Lower leg skin (tissue), 4 donors: Measurements from ENCODE around the gene SCN2B. TPM values are rescaled to one million over a fixed set of nuclear protein-coding genes. Genes with fewer than 3 reads are reported as not detected.

Source experiments
- DNase-seq, 2 donors: peaks; one replicate each; pipeline ENCODE4 v3.0.0-alpha.2; 2019; ENCODE audit warnings: low spot score in 2 of 2
- H3K4me3 ChIP-seq: fragments of 200-600 bp; sonication (generic); 2 replicates; pipeline ENCODE4 v1.5.1; 2017; ENCODE audit warnings: mild to moderate bottlenecking, low read depth; ENCODE audit not compliant: poor library complexity, severe bottlenecking
- POLR2A ChIP-seq, 2 donors: fragments of 450-650 bp; IDR thresholded peaks; one replicate each; pipeline ENCODE4 v1.6.1; 2016 to 2017; ENCODE audit warnings: antibody characterized with exemption in 2 of 2, mild to moderate bottlenecking in 1 of 2, moderate library complexity in 1 of 2
- WGBS, 2 donors: methylation state at CpG; one replicate each; pipeline ENCODE4 v1.1.5; 2018; 5-methylcytosine and 5-hydroxymethylcytosine counted together
- intact Hi-C: fragments of 100-400 bp; cut with DNase I; formaldehyde crosslinking; loops from one replicate; pipeline ENCODE4 v1.15.0; 2023; ENCODE audit warnings: low total_unique reads
- total RNA-seq, 4 donors: library from RNA; depleted of rRNA; stranded (reverse); fragments of >200 nt; gene quantifications; one replicate each; pipeline ENCODE4 v1.1.0, GENCODE V29; 2016
- TF ChIP-seq, protein P1 (sequence below), 3 donors: fragments of 450-650 bp; IDR thresholded peaks; one replicate each; pipeline ENCODE4 v1.5.1; 2016; ENCODE audit warnings: antibody characterized with exemption in 3 of 3, mild to moderate bottlenecking in 3 of 3, moderate library complexity in 2 of 3

Gene SCN2B
- total RNA-seq, 4 donors from 2014 or later: 0.06 TPM; not detected in 3

- TF ChIP-seq POLR2A (IDR thresholded peaks at IDR 0.05): no peak
- TF ChIP-seq, protein P1, sequence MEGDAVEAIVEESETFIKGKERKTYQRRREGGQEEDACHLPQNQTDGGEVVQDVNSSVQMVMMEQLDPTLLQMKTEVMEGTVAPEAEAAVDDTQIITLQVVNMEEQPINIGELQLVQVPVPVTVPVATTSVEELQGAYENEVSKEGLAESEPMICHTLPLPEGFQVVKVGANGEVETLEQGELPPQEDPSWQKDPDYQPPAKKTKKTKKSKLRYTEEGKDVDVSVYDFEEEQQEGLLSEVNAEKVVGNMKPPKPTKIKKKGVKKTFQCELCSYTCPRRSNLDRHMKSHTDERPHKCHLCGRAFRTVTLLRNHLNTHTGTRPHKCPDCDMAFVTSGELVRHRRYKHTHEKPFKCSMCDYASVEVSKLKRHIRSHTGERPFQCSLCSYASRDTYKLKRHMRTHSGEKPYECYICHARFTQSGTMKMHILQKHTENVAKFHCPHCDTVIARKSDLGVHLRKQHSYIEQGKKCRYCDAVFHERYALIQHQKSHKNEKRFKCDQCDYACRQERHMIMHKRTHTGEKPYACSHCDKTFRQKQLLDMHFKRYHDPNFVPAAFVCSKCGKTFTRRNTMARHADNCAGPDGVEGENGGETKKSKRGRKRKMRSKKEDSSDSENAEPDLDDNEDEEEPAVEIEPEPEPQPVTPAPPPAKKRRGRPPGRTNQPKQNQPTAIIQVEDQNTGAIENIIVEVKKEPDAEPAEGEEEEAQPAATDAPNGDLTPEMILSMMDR (IDR thresholded peaks at IDR 0.05): no peak
- DNase-seq: no peak
- WGBS, 2 donors: 84 to 85% methylated on average over 12 of the region's 12 CpGs
- H3K4me3 ChIP-seq: no peak overlapping the region
- intact Hi-C loops: no loop called here
Observed at GRCh38 chr11:118143661-118144185, 32.7 kb downstream of the SCN2B start.

GRCh38 chr11:118142809-118143208 lies 33.6 kb downstream of the SCN2B start:
- TF ChIP-seq, protein P1 (IDR thresholded peaks at IDR 0.05): no peak
- TF ChIP-seq POLR2A (IDR thresholded peaks at IDR 0.05): no peak
- WGBS, 2 donors: 46 to 52% methylated on average over 6 of the region's 6 CpGs
- intact Hi-C loops: no loop called here
- no peak overlapping the region for H3K4me3 ChIP-seq
- DNase-seq: peak in 1 of 2 donors; percentile 32

DNA sequence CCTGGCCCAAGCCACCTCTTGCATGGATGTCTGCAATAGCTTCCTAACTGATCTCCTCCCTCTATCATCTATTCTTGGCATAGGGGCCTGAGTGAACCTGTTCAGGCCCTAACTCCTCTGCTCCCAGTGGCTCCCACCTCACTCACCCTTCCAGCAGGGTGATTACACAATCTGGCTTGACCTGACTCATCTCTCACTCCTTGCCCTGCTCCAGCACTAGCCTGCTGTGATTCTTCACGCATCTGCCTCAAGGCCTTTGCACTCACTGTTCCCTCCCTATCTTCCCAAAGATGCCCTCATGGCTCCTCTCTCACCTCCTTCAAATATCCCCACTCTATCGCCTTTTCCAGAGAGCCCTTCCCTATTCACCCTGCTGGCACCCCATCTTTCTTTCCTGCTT lies 34.4 kb downstream of the SCN2B start:
- no peak for DNase-seq
- no peak overlapping the region for H3K4me3 ChIP-seq
- WGBS, 2 donors: 43 to 51% methylated on average over 2 of the region's 2 CpGs
- intact Hi-C loops: no loop called here
- TF ChIP-seq POLR2A (IDR thresholded peaks at IDR 0.05): no peak
- TF ChIP-seq, protein P1 (IDR thresholded peaks at IDR 0.05): no peak

GRCh38 chr11:118139578-118139977 lies 36.9 kb downstream of the SCN2B start:
- TF ChIP-seq, protein P1 (IDR thresholded peaks at IDR 0.05): no peak
- no peak for TF ChIP-seq POLR2A (IDR thresholded peaks at IDR 0.05)
- intact Hi-C loops: no loop called here
- 20 to 33% methylated on average over 1 of the region's 1 CpG for WGBS, 2 donors
- no peak overlapping the region for H3K4me3 ChIP-seq
- no peak for DNase-seq

DNA sequence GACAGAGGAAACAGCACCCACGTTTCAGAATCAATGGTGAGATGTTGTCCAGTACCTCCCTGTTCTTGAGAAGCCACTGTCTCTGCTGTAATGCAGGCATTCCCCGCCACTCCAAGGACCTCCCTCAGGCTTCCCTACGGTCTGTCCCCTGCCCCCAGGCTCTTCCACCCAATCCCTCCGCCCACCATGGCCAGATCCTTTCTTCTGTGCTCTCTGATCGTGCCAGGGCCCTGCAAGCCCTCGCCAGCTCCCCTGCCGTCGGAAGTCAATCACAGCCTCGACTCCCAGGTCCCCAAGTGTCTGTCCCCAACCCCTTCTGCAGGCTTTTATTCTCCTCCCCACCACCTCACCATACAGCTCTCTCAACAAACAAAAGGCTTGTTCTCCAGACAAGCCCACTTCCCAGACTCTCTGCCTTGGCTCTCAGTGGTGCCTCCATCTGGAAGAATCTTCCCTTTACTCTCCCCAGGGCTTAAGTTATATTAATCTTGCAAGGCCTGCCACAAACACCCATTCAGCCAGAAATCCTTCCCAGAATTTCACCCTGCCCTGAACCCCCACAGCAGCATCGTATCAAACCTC lies 37.5 kb downstream of the SCN2B start:
- TF ChIP-seq, protein P1 (IDR thresholded peaks at IDR 0.05): no peak
- no peak for TF ChIP-seq POLR2A (IDR thresholded peaks at IDR 0.05)
- H3K4me3 ChIP-seq: no peak overlapping the region
- DNase-seq: no peak
- WGBS, 2 donors: 68 to 69% methylated on average over 10 of the region's 10 CpGs
- intact Hi-C loops: no loop called here

GRCh38 chr11:118136801-118137200 lies 39.6 kb downstream of the SCN2B start:
- DNase-seq: no peak
- intact Hi-C loops: no loop called here
- 71 to 85% methylated on average over 10 of the region's 10 CpGs for WGBS, 2 donors
- H3K4me3 ChIP-seq: no peak overlapping the region
- TF ChIP-seq, protein P1 (IDR thresholded peaks at IDR 0.05): no peak
- no peak for TF ChIP-seq POLR2A (IDR thresholded peaks at IDR 0.05)
